HCT116 (cell line): Measurements from ENCODE around the gene PTGIR. TPM values are rescaled to one million over a fixed set of nuclear protein-coding genes. Genes with fewer than 3 reads are reported as not detected.
A peak's percentile ranks its signal among the peaks of the same experiment; 100 is the strongest.

Experiments used
- ATAC-seq: fragments of 200-7000 bp; cut with Tn5 transposase; 2 replicates; pipeline ENCODE4 v1.9.1; 2020; ENCODE audit warnings: mild to moderate bottlenecking, moderate library complexity
- BruUV-seq: library from RNA; stranded (reverse); fragments of 400-500 nt; replicated peaks from 2 replicates; lab custom pipeline; 2021; lab: Mats Ljungman, UMichigan
- CTCF ChIA-PET: fragments of 300-600 bp; sonication (Branson Sonifier 250); formaldehyde crosslinking; loops from one replicate; lab custom pipeline; 2021; ENCODE audit warnings: antibody characterized with exemption; lab: Charles Lee
- POLR2A ChIA-PET: fragments of 300-600, 350-600 bp; sonication (Branson Sonifier 250); formaldehyde crosslinking; loops from one replicate; lab custom pipeline; 2021; ENCODE audit warnings: antibody characterized with exemption; lab: Charles Lee
- RAD21 ChIA-PET, 2 experiments: fragments of 300-600 bp; sonication (Branson Sonifier 250); formaldehyde crosslinking; loops; one replicate each; lab custom pipeline; 2023; ENCODE audit warnings: low total read pairs in 2 of 2; ENCODE audit not compliant: uncharacterized antibody in 2 of 2, unreplicated experiment in 2 of 2, low non-redundant PET in 1 of 2; lab: Charles Lee
- DNase-seq: peaks from one replicate; pipeline ENCODE4 v3.0.0-alpha.2; 2010; ENCODE audit warnings: low read depth, low spot score
- H2AFZ ChIP-seq: fragments of 200-600 bp; shearing (Covaris generic), sonication (generic); 2 replicates; pipeline ENCODE4 v1.6.1; 2017; ENCODE audit warnings: low read depth, mixed run types, mixed read lengths, antibody characterized with exemption, low read length; ENCODE audit not compliant: poor library complexity, severe bottlenecking
- H3K27ac ChIP-seq: 2 replicates; pipeline ENCODE4 v1.5.1; 2012; ENCODE audit warnings: low read depth, low read length
- H3K27me3 ChIP-seq: fragments of 200-600 bp; sonication (generic); 2 replicates; pipeline ENCODE4 v1.6.1; 2016; ENCODE audit warnings: mixed run types, low read length, mixed read lengths; ENCODE audit not compliant: insufficient read depth
- H3K36me3 ChIP-seq, 2 experiments: fragments of 200-500 bp in 1 of 2; fragments of 200-600 bp in 1 of 2; sonication (Bioruptor generic) in 1 of 2; sonication (generic) in 1 of 2; 2 replicates each; pipeline versions ENCODE4 v1.5.1 to v1.6.1; 2014 to 2016; ENCODE audit warnings: low read length in 2 of 2, inconsistent platforms in 1 of 2, mixed read lengths in 1 of 2, mixed run types in 1 of 2; ENCODE audit not compliant: insufficient read depth in 2 of 2, control insufficient read depth in 1 of 2
- H3K4me1 ChIP-seq, 2 experiments: fragments of 200-600 bp in 1 of 2; sonication (generic) in 1 of 2; 2 replicates each; pipeline versions ENCODE4 v1.5.1 to v1.6.1; 2012 to 2017; ENCODE audit warnings: low read length in 2 of 2, inconsistent platforms in 1 of 2, mild to moderate bottlenecking in 1 of 2, mixed read lengths in 1 of 2, mixed run types in 1 of 2, moderate library complexity in 1 of 2; ENCODE audit not compliant: insufficient read depth in 2 of 2, control insufficient read depth in 1 of 2
- H3K4me2 ChIP-seq: fragments of 200-600 bp; sonication (generic); 2 replicates; pipeline ENCODE4 v1.6.1; 2017; ENCODE audit warnings: mixed run types, low read length, mixed read lengths
- H3K4me3 ChIP-seq, 2 experiments: fragments of 200-600 bp in 1 of 2; sonication (generic) in 1 of 2; replicated peaks in 1 of 2; 2 replicates each; pipeline ENCODE4 v1.5.1; 2011 to 2016; ENCODE audit warnings: low read length in 2 of 2, control low read depth in 1 of 2, low read depth in 1 of 2, mild to moderate bottlenecking in 1 of 2, mixed read lengths in 1 of 2, mixed run types in 1 of 2
- H3K79me2 ChIP-seq: fragments of 200-600 bp; sonication (generic); 2 replicates; pipeline ENCODE4 v1.6.1; 2017; ENCODE audit warnings: mild to moderate bottlenecking, mixed run types, low read length, moderate library complexity, mixed read lengths; ENCODE audit not compliant: insufficient read depth
- H3K9ac ChIP-seq: fragments of 200-600 bp; sonication (generic); 2 replicates; pipeline ENCODE4 v1.6.1; 2016; ENCODE audit warnings: low read length, mixed read lengths
- H3K9me2 ChIP-seq: fragments of 200-600 bp; sonication (generic), shearing (Covaris generic); 2 replicates; pipeline ENCODE4 v1.6.1; 2017; ENCODE audit warnings: mixed run types, mild to moderate bottlenecking, moderate library complexity; ENCODE audit not compliant: insufficient read depth
- H3K9me3 ChIP-seq, 2 experiments: fragments of 200-500 bp in 1 of 2; fragments of 200-600 bp in 1 of 2; sonication (Bioruptor generic) in 1 of 2; sonication (generic) in 1 of 2; 2 replicates each; pipeline ENCODE4 v1.6.1; 2014 to 2017; ENCODE audit warnings: low read length in 2 of 2, mixed read lengths in 2 of 2, inconsistent platforms in 1 of 2, low read depth in 1 of 2, mild to moderate bottlenecking in 1 of 2, mixed run types in 1 of 2, moderate library complexity in 1 of 2; ENCODE audit not compliant: control insufficient read depth in 1 of 2, insufficient read depth in 1 of 2
- H4K20me1 ChIP-seq: fragments of 200-600 bp; sonication (generic), shearing (Covaris generic); 2 replicates; pipeline ENCODE4 v1.6.1; 2017; ENCODE audit warnings: mixed run types, mild to moderate bottlenecking, moderate library complexity; ENCODE audit not compliant: insufficient read depth
- CBX3 ChIP-seq: IDR thresholded peaks from 2 replicates; pipeline ENCODE4 v1.6.1; 2012; ENCODE audit warnings: low read depth
- CEBPB ChIP-seq: IDR thresholded peaks from 2 replicates; pipeline ENCODE4 v1.6.1; 2012; ENCODE audit warnings: low read depth
- FOSL1 ChIP-seq: IDR thresholded peaks from 2 replicates; pipeline ENCODE4 v1.6.1; 2012; ENCODE audit warnings: low read depth
- JUND ChIP-seq: IDR thresholded peaks from 2 replicates; pipeline ENCODE4 v1.6.1; 2012
- POLR2AphosphoS5 ChIP-seq: IDR thresholded peaks from 2 replicates; pipeline ENCODE4 v1.6.1; 2011; ENCODE audit warnings: mild to moderate bottlenecking, low read depth, low read length, moderate library complexity
- SP1 ChIP-seq: IDR thresholded peaks from 2 replicates; pipeline ENCODE4 v1.6.1; 2012; ENCODE audit warnings: low read depth
- TCF7L2 ChIP-seq: IDR thresholded peaks from 2 replicates; pipeline ENCODE4 v1.7.0; 2011; ENCODE audit warnings: borderline replicate concordance, inconsistent platforms; ENCODE audit not compliant: insufficient read depth, insufficient read length; ENCODE audit errors: extremely low read depth
- YY1 ChIP-seq: IDR thresholded peaks from 2 replicates; pipeline ENCODE4 v1.6.1; 2011; ENCODE audit warnings: low read length, low read depth, moderate library complexity, mild to moderate bottlenecking; ENCODE audit not compliant: insufficient replicate concordance; ENCODE audit errors: extremely low read depth
- ZFX ChIP-seq: fragments of 450-650 bp; IDR thresholded peaks from 2 replicates; pipeline ENCODE4 v1.6.1; 2017
- ZNF274 ChIP-seq: fragments of 200-500 bp; sonication (Bioruptor generic); IDR thresholded peaks from 2 replicates; pipeline ENCODE4 v1.6.1; 2014; ENCODE audit warnings: mild to moderate bottlenecking, low read depth, low read length, inconsistent platforms
- intact Hi-C: fragments of 100-400 bp; cut with micrococcal nuclease; formaldehyde crosslinking; loops from 2 replicates; pipeline ENCODE4 v1.10.0; 2022
- total RNA-seq: library from RNA; stranded (reverse); gene quantifications from one replicate; pipeline ENCODE4 v1.2.1, GENCODE V29; 2021; ENCODE audit not compliant: unreplicated experiment
- TF ChIP-seq, protein P1 (sequence below), 3 experiments: fragments of 200-600 bp in 1 of 3; sonication (generic) in 1 of 3; IDR thresholded peaks in 2 of 3; conservative IDR thresholded peaks in 1 of 3; 2 replicates each; pipeline ENCODE4 v1.5.1; 2012 to 2017; ENCODE audit warnings: low read depth in 2 of 3, low read length in 2 of 3, antibody characterized with exemption in 1 of 3, borderline replicate concordance in 1 of 3, control low read depth in 1 of 3, mild to moderate bottlenecking in 1 of 3, mixed read lengths in 1 of 3, mixed run types in 1 of 3, moderate library complexity in 1 of 3; ENCODE audit not compliant: insufficient read depth in 1 of 3
- TF ChIP-seq, protein P2 (sequence below): IDR thresholded peaks from 2 replicates; pipeline ENCODE4 v1.6.1; 2012
- TF ChIP-seq, protein P3 (sequence below): IDR thresholded peaks from 2 replicates; pipeline ENCODE4 v1.6.1; 2012

PTGIR gene
- total RNA-seq, 1 experiment from 2014 or later, result not detected

- no peaks in the 10 kb centered on the region for H3K9me2 ChIP-seq
- H3K9me3 ChIP-seq, result no peaks in the 10 kb centered on the region
- RAD21 ChIA-PET, result interaction anchor here (0.8 to 2.8 kb wide), 4 partner anchors 44 to 137 kb away, joined by 3 to 19 read pairs (median 8); partner anchors contain the start of gene DACT3 (in 2 of the 2)
- H3K4me3 ChIP-seq, result no peak overlapping the region
- TF ChIP-seq TCF7L2 (no peak), JUND (no peak), ZFX (0 out of 2 replicates have a peak, but pooled peaks have one; percentile 8), FOSL1 (no peak), CBX3 (no peak), POLR2AphosphoS5 (no peak), CEBPB (no peak), YY1 (no peak), SP1 (no peak), ZNF274 (no peak)
- TF ChIP-seq, protein P1, sequence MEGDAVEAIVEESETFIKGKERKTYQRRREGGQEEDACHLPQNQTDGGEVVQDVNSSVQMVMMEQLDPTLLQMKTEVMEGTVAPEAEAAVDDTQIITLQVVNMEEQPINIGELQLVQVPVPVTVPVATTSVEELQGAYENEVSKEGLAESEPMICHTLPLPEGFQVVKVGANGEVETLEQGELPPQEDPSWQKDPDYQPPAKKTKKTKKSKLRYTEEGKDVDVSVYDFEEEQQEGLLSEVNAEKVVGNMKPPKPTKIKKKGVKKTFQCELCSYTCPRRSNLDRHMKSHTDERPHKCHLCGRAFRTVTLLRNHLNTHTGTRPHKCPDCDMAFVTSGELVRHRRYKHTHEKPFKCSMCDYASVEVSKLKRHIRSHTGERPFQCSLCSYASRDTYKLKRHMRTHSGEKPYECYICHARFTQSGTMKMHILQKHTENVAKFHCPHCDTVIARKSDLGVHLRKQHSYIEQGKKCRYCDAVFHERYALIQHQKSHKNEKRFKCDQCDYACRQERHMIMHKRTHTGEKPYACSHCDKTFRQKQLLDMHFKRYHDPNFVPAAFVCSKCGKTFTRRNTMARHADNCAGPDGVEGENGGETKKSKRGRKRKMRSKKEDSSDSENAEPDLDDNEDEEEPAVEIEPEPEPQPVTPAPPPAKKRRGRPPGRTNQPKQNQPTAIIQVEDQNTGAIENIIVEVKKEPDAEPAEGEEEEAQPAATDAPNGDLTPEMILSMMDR (IDR thresholded peaks at IDR 0.05 in 2 of 3, conservative IDR thresholded peaks at IDR 0.05 in 1 of 3; ENCODE audit: borderline replicate concordance in 1 of 3, insufficient read depth in 1 of 3, low read depth in 2 of 3, low read length in 2 of 3), result peak; percentile 68 to 86 (median 80)
- TF ChIP-seq, protein P2, sequence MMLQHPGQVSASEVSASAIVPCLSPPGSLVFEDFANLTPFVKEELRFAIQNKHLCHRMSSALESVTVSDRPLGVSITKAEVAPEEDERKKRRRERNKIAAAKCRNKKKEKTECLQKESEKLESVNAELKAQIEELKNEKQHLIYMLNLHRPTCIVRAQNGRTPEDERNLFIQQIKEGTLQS, result no peak
- TF ChIP-seq, protein P3, sequence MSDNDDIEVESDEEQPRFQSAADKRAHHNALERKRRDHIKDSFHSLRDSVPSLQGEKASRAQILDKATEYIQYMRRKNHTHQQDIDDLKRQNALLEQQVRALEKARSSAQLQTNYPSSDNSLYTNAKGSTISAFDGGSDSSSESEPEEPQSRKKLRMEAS, result no peak
- TF ChIP-seq, all 23 proteins: peak for 2
- Histone ChIP-seq H3K27ac (no peak overlapping the region), H3K4me2 (peak overlapping the region; percentile 18), H3K36me3 (no peaks in the 10 kb centered on the region), H3K27me3 (no peaks in the 10 kb centered on the region), H4K20me1 (no peaks in the 10 kb centered on the region), H3K9ac (no peak overlapping the region), H3K4me1 (peaks cover 0 to 26% of the 10 kb centered on the region in 2 experiments; a peak in 3 of 4 replicates), H3K79me2 (no peaks in the 10 kb centered on the region), H2AFZ (peak overlapping the region; percentile 69)
- CTCF ChIA-PET, result interaction anchor here (0.8 to 7.7 kb wide), 9 partner anchors 10 to 224 kb away, joined by 3 to 217 read pairs (median 4); partner anchors contain the start of genes CALM3 and DACT3
- intact Hi-C loops, result loop anchor here (10.0 kb wide), 1 partner anchor 108 kb away; no protein-coding TSS in a partner anchor
- POLR2A ChIA-PET, result interaction anchor here (0.5 to 1.4 kb wide), 5 partner anchors 16 to 692 kb away, joined by 3 to 6 read pairs (median 3); partner anchors contain the start of gene DACT3
- DNase-seq (peak; percentile 49), ATAC-seq (peak; percentile 83)
- BruUV-seq, result no TSS peak
Observed at GRCh38 chr19:46616631-46617322, 8.1 kb downstream of the PTGIR start.
